HEK293T (cell line): ENCODE measurements around the gene CD37.
A peak's percentile ranks its signal among the peaks of the same experiment; 100 is the strongest.

Source experiments
- CTCF ChIA-PET: fragments of 350-600 bp; formaldehyde crosslinking; extraction: SDS; loops from one replicate; lab custom pipeline; 2021; ENCODE audit warnings: antibody characterized with exemption, inconsistent platforms; lab: Yijun Ruan, JAX
- POLR2A ChIA-PET: fragments of 350-600 bp; formaldehyde crosslinking; extraction: SDS; loops from one replicate; lab custom pipeline; 2020; ENCODE audit warnings: antibody characterized with exemption, inconsistent platforms; lab: Yijun Ruan, JAX
- DNase-seq: peaks from one replicate; pipeline ENCODE4 v3.0.0; 2012; ENCODE audit warnings: mixed read lengths; ENCODE audit errors: extremely low spot score
- ARNT ChIP-seq: fragments of 450-650 bp; IDR thresholded peaks from 2 replicates; pipeline ENCODE4 v1.6.1; 2017; ENCODE audit warnings: mild to moderate bottlenecking
- BHLHE40 ChIP-seq: fragments of 450-650 bp; IDR thresholded peaks from 2 replicates; pipeline ENCODE4 v1.6.1; 2016; ENCODE audit warnings: mild to moderate bottlenecking, moderate library complexity, borderline replicate concordance
- CTBP1 ChIP-seq: fragments of 450-650 bp; IDR thresholded peaks from 2 replicates; pipeline ENCODE4 v1.6.1; 2016; ENCODE audit warnings: borderline replicate concordance
- ELF4 ChIP-seq: fragments of 450-650 bp; IDR thresholded peaks from 2 replicates; pipeline ENCODE4 v1.6.1; 2017; ENCODE audit warnings: antibody characterized with exemption
- FOXA1 ChIP-seq: fragments of 450-650 bp; IDR thresholded peaks from 2 replicates; pipeline ENCODE4 v1.6.1; 2016; ENCODE audit warnings: mild to moderate bottlenecking
- FOXK2 ChIP-seq: fragments of 450-650 bp; IDR thresholded peaks from 2 replicates; pipeline ENCODE4 v1.6.1; 2016; ENCODE audit warnings: mild to moderate bottlenecking
- FOXM1 ChIP-seq: fragments of 450-650 bp; IDR thresholded peaks from 2 replicates; pipeline ENCODE4 v1.6.1; 2017; ENCODE audit warnings: mild to moderate bottlenecking, borderline replicate concordance
- HDGF ChIP-seq: fragments of 450-650 bp; IDR thresholded peaks from 2 replicates; pipeline ENCODE4 v1.6.1; 2017; ENCODE audit warnings: antibody characterized with exemption, borderline replicate concordance
- L3MBTL2 ChIP-seq: fragments of 450-650 bp; conservative IDR thresholded peaks from 2 replicates; pipeline ENCODE4 v1.6.1; 2016; ENCODE audit warnings: mild to moderate bottlenecking
- LEF1 ChIP-seq: fragments of 450-650 bp; IDR thresholded peaks from 2 replicates; pipeline ENCODE4 v1.6.1; 2017; ENCODE audit warnings: mild to moderate bottlenecking, borderline replicate concordance
- NFRKB ChIP-seq: fragments of 450-650 bp; IDR thresholded peaks from 2 replicates; pipeline ENCODE4 v1.6.1; 2016; ENCODE audit warnings: mild to moderate bottlenecking, moderate library complexity
- PKNOX1 ChIP-seq: fragments of 450-650 bp; IDR thresholded peaks from 2 replicates; pipeline ENCODE4 v1.6.1; 2016
- SP1 ChIP-seq: fragments of 450-650 bp; IDR thresholded peaks from 2 replicates; pipeline ENCODE4 v1.6.1; 2017
- SUZ12 ChIP-seq: fragments of 450-650 bp; IDR thresholded peaks from 2 replicates; pipeline ENCODE4 v1.6.1; 2016; ENCODE audit warnings: mild to moderate bottlenecking
- TARDBP ChIP-seq: fragments of 450-650 bp; IDR thresholded peaks from 2 replicates; pipeline ENCODE4 v1.6.1; 2016
- ZNF384 ChIP-seq: fragments of 450-650 bp; IDR thresholded peaks from 2 replicates; pipeline ENCODE4 v1.6.1; 2016

Gene CD37

DNA sequence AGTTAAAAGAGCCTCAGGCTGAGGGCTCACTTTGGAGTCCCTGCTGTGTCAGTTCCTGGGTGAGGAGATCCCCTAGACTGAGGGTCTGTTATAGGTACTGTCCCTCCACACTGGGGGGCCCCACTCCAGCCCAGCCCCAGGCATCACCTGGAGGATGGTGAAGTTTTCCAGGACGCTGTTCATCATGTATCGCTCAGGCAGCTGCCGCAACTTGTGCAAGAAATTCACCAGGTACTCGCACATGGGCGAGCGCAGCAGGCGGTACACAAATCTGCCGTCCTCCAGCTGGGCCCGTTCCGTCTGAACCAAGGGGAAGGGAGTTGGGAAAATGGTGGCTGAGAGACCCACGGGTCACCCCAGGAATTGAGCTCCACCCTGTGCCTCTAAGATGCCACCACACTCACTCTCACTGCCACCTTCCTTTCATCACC lies 7.1 kb downstream of the CD37 start:
- TF ChIP-seq SP1 (no peak), BHLHE40 (no peak), FOXM1 (no peak), LEF1 (no peak), HDGF (no peak), SUZ12 (no peak), ELF4 (no peak), FOXK2 (no peak), NFRKB (no peak), L3MBTL2 (no peak), ZNF384 (no peak), FOXA1 (no peak), PKNOX1 (no peak), CTBP1 (no peak)
- DNase-seq: no peak
- ChIA-PET POLR2A (no interaction called here), CTCF (no interaction called here)

DNA sequence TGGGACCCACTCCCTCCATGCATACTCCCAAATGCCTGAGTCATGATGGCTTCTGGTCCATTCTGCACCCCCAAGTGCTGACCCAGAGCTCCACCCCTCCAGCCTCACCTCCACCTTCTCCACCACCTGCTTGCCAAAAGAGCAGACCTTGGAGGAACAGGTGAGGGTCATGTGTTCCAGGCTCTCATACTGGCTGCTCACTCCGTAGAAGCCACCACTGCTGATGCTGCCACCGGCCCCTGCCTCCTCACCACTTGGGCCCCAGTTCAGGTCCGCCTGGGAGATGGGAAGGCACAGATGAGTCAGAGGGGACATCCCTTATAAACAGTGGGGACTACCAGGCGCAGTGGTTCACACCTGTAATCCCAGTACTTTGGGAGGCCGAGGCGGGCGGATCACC lies 7.9 kb downstream of the CD37 start:
- DNase-seq: no peak
- ChIA-PET CTCF (no interaction called here), POLR2A (no interaction called here)
- no peak for TF ChIP-seq PKNOX1
- TF ChIP-seq NFRKB: no peak
- no peak for TF ChIP-seq FOXM1
- no peak for TF ChIP-seq ELF4
- no peak for TF ChIP-seq FOXK2
- TF ChIP-seq CTBP1: no peak
- TF ChIP-seq ZNF384: no peak

GRCh38 chr19:49344505-49345423 lies 9.6 kb downstream of the CD37 start:
- no peak for DNase-seq
- POLR2A ChIA-PET: no interaction called here
- CTCF ChIA-PET: no interaction called here
- TF ChIP-seq BHLHE40 (no peak), SP1 (no peak), L3MBTL2 (no peak), ZNF384 (no peak), SUZ12 (no peak), TARDBP (no peak), PKNOX1 (no peak), HDGF (no peak), FOXA1 (no peak), FOXK2 (no peak), NFRKB (no peak), CTBP1 (no peak), ARNT (no peak), ELF4 (no peak), FOXM1 (no peak), LEF1 (no peak)

DNA sequence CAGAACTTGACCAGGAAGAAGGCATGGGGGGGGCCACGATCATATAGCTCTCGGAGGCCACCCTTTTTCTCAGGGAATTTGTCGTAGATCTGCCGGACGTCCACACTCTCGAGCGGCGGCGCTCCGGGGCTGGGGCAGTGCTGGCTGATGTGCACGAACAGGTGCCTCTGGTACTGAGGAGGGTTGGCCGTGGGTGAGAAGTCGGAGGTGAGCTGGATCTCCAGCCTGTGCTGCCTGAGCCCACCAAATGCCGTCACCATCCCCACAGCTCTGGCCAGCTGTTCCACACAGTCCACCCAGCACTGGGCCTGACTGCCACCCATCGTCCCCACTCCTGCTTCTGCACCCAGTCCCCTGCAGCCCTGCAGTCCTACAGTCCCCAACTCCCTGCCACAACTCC lies 12.0 kb downstream of the CD37 start:
- TF ChIP-seq ARNT: no peak
- POLR2A ChIA-PET: no interaction called here
- no peak for DNase-seq
- CTCF ChIA-PET: no interaction called here

DNA sequence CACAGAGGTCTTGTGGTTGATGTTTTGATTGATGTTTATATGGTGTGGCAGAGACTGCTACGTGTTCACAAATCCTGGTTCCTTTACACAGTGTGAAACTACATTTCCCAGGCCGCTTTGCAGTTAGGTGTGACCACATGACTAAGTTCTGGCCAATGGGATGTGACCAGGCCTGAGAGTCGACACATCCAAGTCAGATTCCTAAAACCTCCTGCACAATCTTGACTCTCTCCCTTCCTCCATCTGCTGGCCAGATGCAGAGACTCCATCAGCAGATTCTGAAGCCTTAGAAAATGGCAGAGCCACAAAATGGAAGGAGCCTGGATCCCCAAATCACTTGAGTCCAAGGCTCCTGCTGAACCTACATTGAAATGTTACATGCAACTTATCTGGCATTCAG lies 12.6 kb downstream of the CD37 start:
- POLR2A ChIA-PET: no interaction called here
- TF ChIP-seq FOXM1 (no peak), LEF1 (no peak), HDGF (no peak), FOXA1 (no peak), L3MBTL2 (no peak), SP1 (no peak), ZNF384 (no peak), NFRKB (no peak), ELF4 (no peak), PKNOX1 (no peak)
- CTCF ChIA-PET: interaction anchor here (0.7 kb wide), 1 partner anchor 133 kb away, joined by 3 read pairs; no protein-coding TSS in a partner anchor
- peak; percentile 58 for DNase-seq
